Body of pancreas (tissue), 4 donors: ENCODE results near the gene UGT1A1.

ENCODE experiments used
- CTCF ChIP-seq, 7 experiments: fragments of 450-650 bp in 4 of 7; fragments of 200-600 bp in 3 of 7; sonication (generic) in 3 of 7; IDR thresholded peaks; one replicate each; pipeline ENCODE4 v1.5.1; 2016 to 2019; ENCODE audit warnings: antibody characterized with exemption in 7 of 7
- POLR2A ChIP-seq, 3 donors: fragments of 450-650 bp; IDR thresholded peaks; one replicate each; pipeline ENCODE4 v1.6.1; 2016; ENCODE audit warnings: antibody characterized with exemption in 3 of 3, mild to moderate bottlenecking in 2 of 3

- TF ChIP-seq CTCF (IDR thresholded peaks at IDR 0.05), result no peak
- no peak for TF ChIP-seq POLR2A (IDR thresholded peaks at IDR 0.05)
Measured at GRCh38 chr2:233810385-233810784, 50.3 kb downstream of the UGT1A1 start.
